H9 (cell line): ENCODE data around the gene JMJD8. TPM values are rescaled to one million over a fixed set of nuclear protein-coding genes. Genes with fewer than 3 reads are reported as not detected.

Experiments
- DNase-seq: peaks from one replicate; pipeline ENCODE4 v3.0.0-alpha.2; 2017
- H2AFZ ChIP-seq: one replicate; pipeline ENCODE4 v1.6.1; 2013; ENCODE audit warnings: mild to moderate bottlenecking, low read length, control low read depth, moderate library complexity
- H2AK5ac ChIP-seq: 2 replicates; pipeline ENCODE4 v1.6.1; 2013; ENCODE audit warnings: low read length, control low read depth, mixed read lengths; ENCODE audit not compliant: insufficient read length
- H2BK120ac ChIP-seq: one replicate; pipeline ENCODE4 v1.6.1; 2013; ENCODE audit warnings: low read depth, mild to moderate bottlenecking, low read length, control low read depth, inconsistent platforms; ENCODE audit not compliant: poor library complexity, severe bottlenecking
- H2BK12ac ChIP-seq: 2 replicates; pipeline ENCODE4 v1.6.1; 2013; ENCODE audit warnings: low read length, control low read depth, mixed read lengths, low read depth; ENCODE audit not compliant: insufficient read length
- H2BK15ac ChIP-seq: 2 replicates; pipeline ENCODE4 v1.6.1; 2013; ENCODE audit warnings: low read depth, low read length, control low read depth
- H2BK20ac ChIP-seq: one replicate; pipeline ENCODE4 v1.6.1; 2013; ENCODE audit warnings: low read depth, mild to moderate bottlenecking, low read length, control low read depth, inconsistent platforms; ENCODE audit not compliant: poor library complexity, severe bottlenecking
- H2BK5ac ChIP-seq: 2 replicates; pipeline ENCODE4 v1.6.1; 2013; ENCODE audit warnings: low read length, control low read depth, mixed read lengths; ENCODE audit not compliant: insufficient read length
- H3K14ac ChIP-seq: 2 replicates; pipeline ENCODE4 v1.6.1; 2013; ENCODE audit warnings: low read length, control low read depth; ENCODE audit not compliant: insufficient read depth
- H3K18ac ChIP-seq: 2 replicates; pipeline ENCODE4 v1.6.1; 2013; ENCODE audit warnings: low read depth, mild to moderate bottlenecking, mixed read lengths, low read length, control low read depth; ENCODE audit not compliant: insufficient read length
- H3K23ac ChIP-seq: 2 replicates; pipeline ENCODE4 v1.6.1; 2013; ENCODE audit warnings: low read length, control low read depth, mixed read lengths, low read depth; ENCODE audit not compliant: insufficient read length
- H3K23me2 ChIP-seq: 2 replicates; pipeline ENCODE4 v1.6.1; 2013; ENCODE audit warnings: low read depth, mild to moderate bottlenecking, mixed read lengths, low read length, control low read depth; ENCODE audit not compliant: insufficient read length, poor library complexity, severe bottlenecking
- H3K27ac ChIP-seq: 2 replicates; pipeline ENCODE4 v1.5.1; 2013; ENCODE audit warnings: low read length, control low read depth, mixed read lengths, low read depth; ENCODE audit not compliant: insufficient read length
- H3K27me3 ChIP-seq: 2 replicates; pipeline ENCODE4 v1.6.1; 2013; ENCODE audit warnings: low read length, control low read depth, inconsistent platforms; ENCODE audit not compliant: insufficient read depth
- H3K4ac ChIP-seq: 2 replicates; pipeline ENCODE4 v1.6.1; 2013; ENCODE audit warnings: low read depth, mild to moderate bottlenecking, control low read depth, inconsistent platforms, low read length, moderate library complexity
- H3K4me1 ChIP-seq: 2 replicates; pipeline ENCODE4 v1.6.1; 2013; ENCODE audit warnings: low read length, control low read depth, inconsistent platforms; ENCODE audit not compliant: insufficient read depth
- H3K4me2 ChIP-seq: 2 replicates; pipeline ENCODE4 v1.6.1; 2013; ENCODE audit warnings: low read length, control low read depth, mixed read lengths; ENCODE audit not compliant: insufficient read length, insufficient read depth
- H3K56ac ChIP-seq: 2 replicates; pipeline ENCODE4 v1.6.1; 2013; ENCODE audit warnings: low read depth, mild to moderate bottlenecking, mixed read lengths, low read length, control low read depth; ENCODE audit not compliant: insufficient read length
- H3K79me1 ChIP-seq: 2 replicates; pipeline ENCODE4 v1.6.1; 2013; ENCODE audit warnings: low read depth, mild to moderate bottlenecking, moderate library complexity, low read length, control low read depth, inconsistent platforms; ENCODE audit not compliant: insufficient read depth, poor library complexity, severe bottlenecking
- H3K79me2 ChIP-seq: 2 replicates; pipeline ENCODE4 v1.6.1; 2013; ENCODE audit warnings: low read length, control low read depth, inconsistent platforms; ENCODE audit not compliant: insufficient read depth
- H3K9ac ChIP-seq: 2 replicates; pipeline ENCODE4 v1.6.1; 2013; ENCODE audit warnings: low read length, control low read depth, mixed read lengths; ENCODE audit not compliant: insufficient read length; ENCODE audit errors: extremely low read depth
- H3K9me3 ChIP-seq: one replicate; pipeline ENCODE4 v1.6.1; 2013; ENCODE audit warnings: low read depth, low read length, inconsistent platforms; ENCODE audit not compliant: control insufficient read depth
- H3T11ph ChIP-seq: one replicate; pipeline ENCODE4 v1.6.1; 2013; ENCODE audit warnings: mild to moderate bottlenecking, low read length, control low read depth, inconsistent platforms
- H4K20me1 ChIP-seq: one replicate; pipeline ENCODE4 v1.6.1; 2013; ENCODE audit not compliant: control insufficient read depth, insufficient read length, insufficient read depth
- H4K5ac ChIP-seq: 2 replicates; pipeline ENCODE4 v1.6.1; 2013; ENCODE audit warnings: low read depth, mild to moderate bottlenecking, mixed read lengths, low read length, control low read depth; ENCODE audit not compliant: insufficient read length
- H4K8ac ChIP-seq: replicated peaks from 2 replicates; pipeline ENCODE4 v1.6.1; 2013; ENCODE audit warnings: low read length, control low read depth, mixed read lengths, low read depth; ENCODE audit not compliant: insufficient read length
- H4K91ac ChIP-seq: 2 replicates; pipeline ENCODE4 v1.6.1; 2013; ENCODE audit warnings: low read depth, mild to moderate bottlenecking, moderate library complexity, mixed read lengths, low read length, control low read depth; ENCODE audit not compliant: insufficient read length
- H3K27ac Mint-ChIP-seq, 3 experiments: 2 replicates in 2 of 3; 3 replicates in 1 of 3; pipeline ENCODE4 v1.8.0; 2020 to 2021; ENCODE audit warnings: mixed read lengths in 3 of 3, mild to moderate bottlenecking in 1 of 3, moderate library complexity in 1 of 3
- H3K27me3 Mint-ChIP-seq: 2 replicates; pipeline ENCODE4 v1.8.0; 2021; ENCODE audit warnings: low read depth, mild to moderate bottlenecking, moderate library complexity, mixed read lengths
- H3K36me3 Mint-ChIP-seq, 3 experiments: 2 replicates in 2 of 3; 3 replicates in 1 of 3; pipeline ENCODE4 v1.8.0; 2020 to 2021; ENCODE audit warnings: low read depth in 3 of 3, mixed read lengths in 3 of 3; ENCODE audit not compliant: insufficient read depth in 1 of 3
- H3K4me1 Mint-ChIP-seq, 2 experiments: 2 replicates each; pipeline ENCODE4 v1.8.0; 2020; ENCODE audit warnings: mixed read lengths in 2 of 2
- H3K4me3 Mint-ChIP-seq, 2 experiments: 2 replicates in 1 of 2; 3 replicates in 1 of 2; pipeline ENCODE4 v1.8.0; 2020 to 2021; ENCODE audit warnings: mild to moderate bottlenecking in 2 of 2, mixed read lengths in 2 of 2, moderate library complexity in 1 of 2
- H3K9me3 Mint-ChIP-seq, 2 experiments: 2 replicates in 1 of 2; 3 replicates in 1 of 2; pipeline ENCODE4 v1.8.0; 2020; ENCODE audit warnings: mild to moderate bottlenecking in 2 of 2, mixed read lengths in 2 of 2, moderate library complexity in 1 of 2
- CTCF ChIP-seq: fragments of 200-600 bp; sonication (generic); conservative IDR thresholded peaks from 3 replicates; pipeline ENCODE4 v1.8.0; 2021; ENCODE audit warnings: antibody characterized with exemption, mild to moderate bottlenecking
- WGBS: extraction: QIAGEN DNeasy Blood & Tissue Kit; methylation state at CpG from one replicate; pipeline ENCODE4 v1.1.7; 2013; ENCODE audit warnings: missing lambda C conversion rate, low lambda C conversion rate, mixed read lengths; ENCODE audit not compliant: insufficient read length; ENCODE audit errors: extremely low coverage; 5-methylcytosine and 5-hydroxymethylcytosine counted together
- total RNA-seq: library from RNA; stranded (reverse); gene quantifications from 2 replicates; pipeline ENCODE4 v1.2.1, GENCODE V29; 2021

The JMJD8 gene
- total RNA-seq, 1 experiment from 2014 or later = 52.7 TPM

- H3K79me2 ChIP-seq = no peaks in the 10 kb centered on the region
- no peak within 1 kb of the TSS for H4K5ac ChIP-seq
- H3K23ac ChIP-seq = no peak within 1 kb of the TSS
- H2AK5ac ChIP-seq = no peak within 1 kb of the TSS
- H3K9ac ChIP-seq = no peak within 1 kb of the TSS
- no peaks in the 10 kb centered on the region for H3K27me3 ChIP-seq
- no CpG with 5 or more reads among the region's 88 CpGs for WGBS
- no peaks in the 10 kb centered on the region for H4K20me1 ChIP-seq
- H3K27ac ChIP-seq = no peak within 1 kb of the TSS
- no peaks in the 10 kb centered on the region for H3K79me1 ChIP-seq
- TF ChIP-seq CTCF = no peak
- no peak within 1 kb of the TSS for H3K56ac ChIP-seq
- no peaks in the 10 kb centered on the region for H3K4me1 ChIP-seq
- no peak within 1 kb of the TSS for H4K91ac ChIP-seq
- peaks cover 14% of the 10 kb centered on the region for H3K27me3 Mint-ChIP-seq
- peak within 1 kb of the TSS in 1 of 3 experiments; percentile 15; a peak in 1 of 7 replicates for H3K27ac Mint-ChIP-seq
- peak within 1 kb of the TSS; percentile 35; the same call in 1 of the 2 replicates for H3K14ac ChIP-seq
- H3T11ph ChIP-seq = no peak within 1 kb of the TSS
- no peaks in the 10 kb centered on the region for H3K9me3 Mint-ChIP-seq
- no peak within 1 kb of the TSS for H3K4ac ChIP-seq
- DNase-seq = peak; percentile 85
- H3K18ac ChIP-seq = peak within 1 kb of the TSS; percentile 53
- H4K8ac ChIP-seq = no peak within 1 kb of the TSS
- H2AFZ ChIP-seq = no peak within 1 kb of the TSS
- H3K36me3 Mint-ChIP-seq = peaks cover 0 to 5% (median 3%) of the 10 kb centered on the region in 3 experiments; a peak in 1 of 7 replicates
- peak within 1 kb of the TSS; percentile 87 for H3K4me2 ChIP-seq
- peak within 1 kb of the TSS; percentile 56 to 80 for H3K4me3 Mint-ChIP-seq
- no peaks in the 10 kb centered on the region for H3K4me1 Mint-ChIP-seq
- H2BK120ac ChIP-seq = no peak within 1 kb of the TSS
- H2BK15ac ChIP-seq = no peak within 1 kb of the TSS
- H3K23me2 ChIP-seq = peaks cover 11% of the 10 kb centered on the region
- H2BK20ac ChIP-seq = no peak within 1 kb of the TSS
- H3K9me3 ChIP-seq = no peaks in the 10 kb centered on the region
- H2BK5ac ChIP-seq = no peak within 1 kb of the TSS
- H2BK12ac ChIP-seq = no peak within 1 kb of the TSS
Observed at GRCh38 chr16:726438-727290, 42.5 kb upstream of the JMJD8 start, which contains the start of the genes CCDC78 and HAGHL. Gene CCDC78, minus strand, starts transcription at chr16:726443. Its CDS starts 76 bp downstream, at chr16:726367. Gene HAGHL, plus strand, starts transcription at chr16:727106. Its CDS starts 404 bp downstream, at chr16:727510.
